ENCODE results near the gene CPN1. TPM values are rescaled to one million over a fixed set of nuclear protein-coding genes. Genes with fewer than 3 reads are reported as not detected.

Gene CPN1
- polyA plus RNA-seq, 1 donor (not counting 4 experiments of a cell fraction or from before 2014, with no cell fraction given) = not detected

DNA sequence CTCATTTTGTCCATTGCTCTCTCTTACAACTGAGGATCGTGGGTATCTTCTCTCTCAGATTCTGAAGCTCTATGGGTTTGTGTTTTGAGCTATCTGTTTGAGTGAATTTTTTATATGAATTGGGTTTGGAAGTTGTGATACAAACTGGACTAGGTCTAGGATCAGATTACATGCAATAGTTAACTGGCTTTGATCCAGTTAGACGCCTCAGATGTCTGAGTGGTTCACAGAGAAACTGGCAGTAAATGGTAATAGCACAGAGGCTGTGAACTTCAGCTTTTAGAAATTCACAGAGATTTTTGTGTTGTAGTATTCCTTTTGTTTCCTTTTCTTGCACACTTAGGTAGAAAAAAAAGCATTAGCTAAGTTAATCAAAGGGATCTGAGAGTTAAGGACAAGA is 59.3 kb downstream of the CPN1 start:
- no peak overlapping the region for H3K27ac ChIP-seq (ENCODE audit: control insufficient read depth, insufficient read depth, low read length)
- no peaks in the 10 kb centered on the region for H4K20me1 ChIP-seq (ENCODE audit: control insufficient read depth, extremely low read depth, insufficient read depth, low read length)
- no peak overlapping the region for H2AFZ ChIP-seq (ENCODE audit: control insufficient read depth, low read length)
- TF ChIP-seq EZH2 (IDR thresholded peaks at IDR 0.05; ENCODE audit: low read length) (no peak), CTCF (optimal IDR thresholded peaks at IDR 0.05 in 1 of 3, IDR thresholded peaks at IDR 0.05 in 1 of 3, conservative IDR thresholded peaks at IDR 0.05 in 1 of 3; ENCODE audit: extremely low read depth in 1 of 3, insufficient read depth in 2 of 3, low read length in 3 of 3) (no peak)
- H3K4me3 ChIP-seq (ENCODE audit: control insufficient read depth in 2 of 3, extremely low read depth in 1 of 3, insufficient read depth in 2 of 3, low read depth in 1 of 3, low read length in 3 of 3) = no peak overlapping the region
- no peak overlapping the region for H3K9ac ChIP-seq (ENCODE audit: control insufficient read depth, extremely low read depth, insufficient read depth, low read length)
- no peaks in the 10 kb centered on the region for H3K27me3 ChIP-seq (ENCODE audit: control insufficient read depth, extremely low read depth, insufficient read depth, low read length)
- no peak for DNase-seq (ENCODE audit: low read depth, low spot score)
- FAIRE-seq = no peak
- H3K4me1 ChIP-seq (ENCODE audit: control insufficient read depth, extremely low read depth, insufficient read depth, low read length) = no peaks in the 10 kb centered on the region
- no peaks in the 10 kb centered on the region for H3K36me3 ChIP-seq (ENCODE audit: control insufficient read depth in 2 of 2, extremely low read depth in 1 of 2, insufficient read depth in 2 of 2, low read length in 2 of 2)
- dilution Hi-C loops (cut with MboI; ENCODE audit: extremely low pct_ligation_motif_present, low sequenced_read_pairs) = no loop called here
- no peaks in the 10 kb centered on the region for H3K79me2 ChIP-seq (ENCODE audit: control insufficient read depth, insufficient read depth, low read length)
- no peak overlapping the region for H3K4me2 ChIP-seq (ENCODE audit: control insufficient read depth, extremely low read depth, insufficient read depth, low read depth, low read length)
- no peaks in the 10 kb centered on the region for H3K9me3 ChIP-seq (ENCODE audit: control insufficient read depth, low read depth, low read length)
- no peaks in the 10 kb centered on the region for H3K9me1 ChIP-seq (ENCODE audit: control insufficient read depth, extremely low read depth, insufficient read depth, low read length)

DNA sequence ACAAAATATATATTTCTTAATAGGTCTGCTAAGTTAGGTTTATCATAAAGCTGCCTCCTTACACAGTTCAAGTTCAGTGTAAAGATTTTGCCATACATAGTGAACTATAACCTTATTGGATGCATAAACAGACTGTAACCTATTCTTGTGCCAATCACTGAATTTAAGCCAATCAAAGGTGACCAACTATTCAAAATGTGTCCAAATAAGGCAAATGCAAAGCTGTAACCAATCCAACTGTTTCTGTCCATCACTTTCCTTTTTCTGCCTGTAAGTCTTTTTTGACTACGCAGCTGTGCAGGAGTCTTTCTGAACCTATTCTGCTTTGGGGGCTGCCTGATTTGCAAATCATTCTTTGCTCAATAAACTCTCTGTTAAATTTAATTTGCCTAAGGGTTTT is 60.3 kb downstream of the CPN1 start:
- TF ChIP-seq CTCF (optimal IDR thresholded peaks at IDR 0.05 in 1 of 3, IDR thresholded peaks at IDR 0.05 in 1 of 3, conservative IDR thresholded peaks at IDR 0.05 in 1 of 3; ENCODE audit: extremely low read depth in 1 of 3, insufficient read depth in 2 of 3, low read length in 3 of 3) (no peak), EZH2 (IDR thresholded peaks at IDR 0.05; ENCODE audit: low read length) (no peak)
- FAIRE-seq (no peak), DNase-seq (ENCODE audit: low read depth, low spot score) (no peak)
- H3K9ac ChIP-seq (ENCODE audit: control insufficient read depth, extremely low read depth, insufficient read depth, low read length) = no peak overlapping the region
- H3K4me3 ChIP-seq (ENCODE audit: control insufficient read depth in 2 of 3, extremely low read depth in 1 of 3, insufficient read depth in 2 of 3, low read depth in 1 of 3, low read length in 3 of 3) = no peak overlapping the region
- H4K20me1 ChIP-seq (ENCODE audit: control insufficient read depth, extremely low read depth, insufficient read depth, low read length) = no peaks in the 10 kb centered on the region
- no peak overlapping the region for H2AFZ ChIP-seq (ENCODE audit: control insufficient read depth, low read length)
- H3K4me2 ChIP-seq (ENCODE audit: control insufficient read depth, extremely low read depth, insufficient read depth, low read depth, low read length) = no peak overlapping the region
- no peaks in the 10 kb centered on the region for H3K4me1 ChIP-seq (ENCODE audit: control insufficient read depth, extremely low read depth, insufficient read depth, low read length)
- no peaks in the 10 kb centered on the region for H3K9me3 ChIP-seq (ENCODE audit: control insufficient read depth, low read depth, low read length)
- H3K27ac ChIP-seq (ENCODE audit: control insufficient read depth, insufficient read depth, low read length) = no peak overlapping the region
- H3K9me1 ChIP-seq (ENCODE audit: control insufficient read depth, extremely low read depth, insufficient read depth, low read length) = no peaks in the 10 kb centered on the region
- H3K79me2 ChIP-seq (ENCODE audit: control insufficient read depth, insufficient read depth, low read length) = no peaks in the 10 kb centered on the region
- dilution Hi-C loops (cut with MboI; ENCODE audit: extremely low pct_ligation_motif_present, low sequenced_read_pairs) = no loop called here
- no peaks in the 10 kb centered on the region for H3K36me3 ChIP-seq (ENCODE audit: control insufficient read depth in 2 of 2, extremely low read depth in 1 of 2, insufficient read depth in 2 of 2, low read length in 2 of 2)
- H3K27me3 ChIP-seq (ENCODE audit: control insufficient read depth, extremely low read depth, insufficient read depth, low read length) = no peaks in the 10 kb centered on the region

All from keratinocyte (primary cell).